GM23338 (cell line): ENCODE results near the gene RHOV. TPM values are rescaled to one million over a fixed set of nuclear protein-coding genes. Genes with fewer than 3 reads are reported as not detected.

Experiments
- ATAC-seq: fragments of 200-7000 bp; cut with Tn5 transposase; 3 replicates; pipeline ENCODE4 v1.9.1; 2020
- DNase-seq: peaks from one replicate; pipeline ENCODE4 v3.0.0-alpha.2; 2015; ENCODE audit warnings: low spot score
- H2AFZ ChIP-seq: fragments of 200-600 bp; sonication (generic); 2 replicates; pipeline ENCODE4 v1.8.0; 2016; ENCODE audit warnings: antibody characterized with exemption, mild to moderate bottlenecking, moderate library complexity
- H3F3A ChIP-seq: fragments of 200-600 bp; sonication (generic); replicated peaks from 2 replicates; pipeline ENCODE4 v1.8.0; 2017; ENCODE audit warnings: antibody characterized with exemption, mixed run types, low read depth
- H3K27ac ChIP-seq: fragments of 200-600 bp; sonication (generic); 2 replicates; pipeline ENCODE4 v1.6.1; 2016; ENCODE audit warnings: low read depth
- H3K27me3 ChIP-seq: fragments of 200-600 bp; sonication (generic); 2 replicates; pipeline ENCODE4 v1.8.0; 2016; ENCODE audit warnings: mild to moderate bottlenecking, mixed run types, moderate library complexity; ENCODE audit not compliant: insufficient read depth
- H3K36me3 ChIP-seq: fragments of 200-600 bp; sonication (generic); 2 replicates; pipeline ENCODE4 v1.8.0; 2016; ENCODE audit warnings: mild to moderate bottlenecking; ENCODE audit not compliant: insufficient read depth
- H3K4me1 ChIP-seq: fragments of 200-600 bp; sonication (generic); 2 replicates; pipeline ENCODE4 v1.8.0; 2016; ENCODE audit warnings: mild to moderate bottlenecking, moderate library complexity; ENCODE audit not compliant: insufficient read depth
- H3K4me2 ChIP-seq: fragments of 200-600 bp; sonication (generic); 2 replicates; pipeline ENCODE4 v1.7.1; 2017; ENCODE audit warnings: mixed run types
- H3K4me3 ChIP-seq: fragments of 200-600 bp; sonication (generic); 2 replicates; pipeline ENCODE4 v1.6.1; 2016; ENCODE audit warnings: mixed run types
- H3K79me2 ChIP-seq: fragments of 200-600 bp; sonication (generic); replicated peaks from 2 replicates; pipeline ENCODE4 v1.8.0; 2017; ENCODE audit warnings: mild to moderate bottlenecking; ENCODE audit not compliant: insufficient read depth
- H3K9me2 ChIP-seq: fragments of 200-600 bp; sonication (generic); 2 replicates; pipeline ENCODE4 v1.8.0; 2017; ENCODE audit not compliant: insufficient read depth
- H4K20me1 ChIP-seq: fragments of 200-600 bp; sonication (generic); replicated peaks from 2 replicates; pipeline ENCODE4 v1.8.0; 2017; ENCODE audit warnings: mild to moderate bottlenecking; ENCODE audit not compliant: insufficient read depth
- H3K27ac Mint-ChIP-seq: 2 replicates; pipeline ENCODE4 v1.8.0; 2020; ENCODE audit warnings: inconsistent platforms, mild to moderate bottlenecking, moderate library complexity, mixed read lengths
- H3K27me3 Mint-ChIP-seq: 3 replicates; pipeline ENCODE4 v1.8.0; 2022; ENCODE audit warnings: low read depth, mild to moderate bottlenecking, moderate library complexity, mixed read lengths, inconsistent platforms; ENCODE audit not compliant: insufficient read depth, poor library complexity
- H3K36me3 Mint-ChIP-seq: 3 replicates; pipeline ENCODE4 v1.8.0; 2021; ENCODE audit warnings: low read depth, mild to moderate bottlenecking, inconsistent platforms, moderate library complexity, mixed read lengths
- H3K4me1 Mint-ChIP-seq: 3 replicates; pipeline ENCODE4 v1.8.0; 2020; ENCODE audit warnings: mild to moderate bottlenecking, inconsistent platforms, mixed read lengths
- H3K4me3 Mint-ChIP-seq: 3 replicates; pipeline ENCODE4 v1.8.0; 2021; ENCODE audit warnings: moderate library complexity, mild to moderate bottlenecking, inconsistent platforms, mixed read lengths
- H3K9me3 Mint-ChIP-seq: 3 replicates; pipeline ENCODE4 v1.8.0; 2020; ENCODE audit warnings: moderate library complexity, mild to moderate bottlenecking, inconsistent platforms, mixed read lengths
- CREB1 ChIP-seq: fragments of 250-450 bp; sonication (Bioruptor Pico); IDR thresholded peaks from 2 replicates; pipeline ENCODE4 v1.5.0; 2020; ENCODE audit warnings: low read depth, mild to moderate bottlenecking, moderate library complexity
- EZH2 ChIP-seq: fragments of 200-600 bp; sonication (generic); IDR thresholded peaks from one replicate; pipeline ENCODE4 v1.8.0; 2017; ENCODE audit warnings: antibody characterized with exemption, mild to moderate bottlenecking, low read depth; ENCODE audit not compliant: unreplicated experiment
- EZH2phosphoT487 ChIP-seq: fragments of 200-600 bp; sonication (generic); IDR thresholded peaks from one replicate; pipeline ENCODE4 v1.8.1; 2018; ENCODE audit warnings: antibody characterized with exemption; ENCODE audit not compliant: unreplicated experiment
- JUNB ChIP-seq: IDR thresholded peaks from one replicate; pipeline ENCODE4 v1.6.1; 2016; ENCODE audit warnings: antibody characterized with exemption; ENCODE audit not compliant: unreplicated experiment
- POLR2AphosphoS5 ChIP-seq: IDR thresholded peaks from 2 replicates; pipeline ENCODE4 v1.6.1; 2016; ENCODE audit warnings: antibody characterized with exemption, low read depth
- ZNF331 ChIP-seq: fragments of 250-450 bp; sonication (Bioruptor Pico); IDR thresholded peaks from 2 replicates; pipeline ENCODE4 v1.5.0; 2020; ENCODE audit warnings: low read depth, mild to moderate bottlenecking, moderate library complexity
- polyA plus RNA-seq: library from polyadenylated mRNA; unstranded; fragments of >200 nt; fragmentation: Nextera tagmentation; extraction: Ambion mirVana; gene quantifications from 2 replicates; pipeline ENCODE4 v1.2.1, GENCODE V29; 2016
- total RNA-seq: library from RNA; depleted of rRNA; stranded (reverse); fragments of >200 nt; shearing (Covaris generic); gene quantifications from 2 replicates; pipeline ENCODE4 v1.2.3, GENCODE V29; 2014
- TF ChIP-seq, protein P1 (sequence below): IDR thresholded peaks from one replicate; pipeline ENCODE4 v1.6.1; 2018; ENCODE audit warnings: antibody characterized with exemption; ENCODE audit not compliant: unreplicated experiment
- TF ChIP-seq, protein P2 (sequence below), 2 experiments: fragments of 200-600 bp in 1 of 2; sonication (generic) in 1 of 2; conservative IDR thresholded peaks; 2 replicates each; pipeline versions ENCODE4 v1.5.1 to v1.6.1; 2016 to 2017; ENCODE audit warnings: antibody characterized with exemption in 2 of 2, low read depth in 2 of 2, mild to moderate bottlenecking in 2 of 2, moderate library complexity in 1 of 2
- TF ChIP-seq, protein P3 (sequence below): IDR thresholded peaks from 2 replicates; pipeline ENCODE4 v1.6.1; 2016; ENCODE audit warnings: antibody characterized with exemption
- TF ChIP-seq, protein P4 (sequence below): fragments of 250-450 bp; sonication (Bioruptor Pico); IDR thresholded peaks from 2 replicates; pipeline ENCODE4 v1.5.0; 2020; ENCODE audit warnings: mild to moderate bottlenecking, moderate library complexity

Gene RHOV
- total and polyA plus RNA-seq, 2 experiments from 2014 or later, result 4.4 to 4.7 TPM

DNA sequence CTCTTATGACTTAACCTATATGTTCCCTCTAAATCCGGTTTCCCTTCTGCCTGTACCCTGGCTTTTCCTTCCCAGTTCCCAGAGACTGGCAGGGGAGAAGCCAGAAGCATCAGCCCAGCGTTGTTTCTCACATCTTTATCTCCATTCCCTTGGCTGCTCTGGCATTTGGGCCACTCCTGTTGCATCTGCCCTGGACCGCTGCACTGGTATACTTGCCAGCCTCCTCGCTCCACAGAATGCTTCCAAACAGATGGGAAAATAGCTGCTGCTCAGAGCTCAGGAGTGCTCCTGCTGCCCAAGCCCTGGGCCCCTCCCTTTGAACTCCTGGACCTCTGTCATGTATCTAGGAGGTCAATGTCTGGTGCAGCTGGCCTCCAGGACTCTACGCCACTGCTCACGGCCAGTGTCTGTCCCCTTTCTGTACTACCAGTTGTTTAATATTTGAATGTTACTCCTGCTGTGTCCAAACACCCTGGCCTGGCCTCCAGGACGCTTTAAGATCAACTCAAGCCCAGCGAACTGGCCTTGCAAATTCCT is 23.4 kb downstream of the RHOV start:
- H3K4me2 ChIP-seq, result no peak overlapping the region
- H2AFZ ChIP-seq, result no peak overlapping the region
- peaks cover 62% of the 10 kb centered on the region for H3K79me2 ChIP-seq
- no peaks in the 10 kb centered on the region for H3F3A ChIP-seq
- H3K4me3 ChIP-seq, result no peak overlapping the region
- H3K27me3 ChIP-seq, result no peaks in the 10 kb centered on the region
- H3K27me3 Mint-ChIP-seq, result peaks cover 11% of the 10 kb centered on the region
- peaks cover 11% of the 10 kb centered on the region for H3K36me3 ChIP-seq
- peaks cover 78% of the 10 kb centered on the region for H3K36me3 Mint-ChIP-seq
- H3K4me3 Mint-ChIP-seq, result no peak overlapping the region
- no peak for ATAC-seq
- H3K27ac Mint-ChIP-seq, result 0 out of 2 replicates have a peak overlapping the region, but pooled peaks have one; percentile 4
- H3K9me3 Mint-ChIP-seq, result no peaks in the 10 kb centered on the region
- peaks cover 32% of the 10 kb centered on the region for H4K20me1 ChIP-seq
- H3K4me1 Mint-ChIP-seq, result peaks cover 26% of the 10 kb centered on the region
- peaks cover 25% of the 10 kb centered on the region for H3K4me1 ChIP-seq
- no peak for DNase-seq
- TF ChIP-seq ZNF331 (CRISPR knock-in tag), result no peak
- TF ChIP-seq EZH2, result no peak
- no peak for TF ChIP-seq JUNB
- TF ChIP-seq, protein P1, sequence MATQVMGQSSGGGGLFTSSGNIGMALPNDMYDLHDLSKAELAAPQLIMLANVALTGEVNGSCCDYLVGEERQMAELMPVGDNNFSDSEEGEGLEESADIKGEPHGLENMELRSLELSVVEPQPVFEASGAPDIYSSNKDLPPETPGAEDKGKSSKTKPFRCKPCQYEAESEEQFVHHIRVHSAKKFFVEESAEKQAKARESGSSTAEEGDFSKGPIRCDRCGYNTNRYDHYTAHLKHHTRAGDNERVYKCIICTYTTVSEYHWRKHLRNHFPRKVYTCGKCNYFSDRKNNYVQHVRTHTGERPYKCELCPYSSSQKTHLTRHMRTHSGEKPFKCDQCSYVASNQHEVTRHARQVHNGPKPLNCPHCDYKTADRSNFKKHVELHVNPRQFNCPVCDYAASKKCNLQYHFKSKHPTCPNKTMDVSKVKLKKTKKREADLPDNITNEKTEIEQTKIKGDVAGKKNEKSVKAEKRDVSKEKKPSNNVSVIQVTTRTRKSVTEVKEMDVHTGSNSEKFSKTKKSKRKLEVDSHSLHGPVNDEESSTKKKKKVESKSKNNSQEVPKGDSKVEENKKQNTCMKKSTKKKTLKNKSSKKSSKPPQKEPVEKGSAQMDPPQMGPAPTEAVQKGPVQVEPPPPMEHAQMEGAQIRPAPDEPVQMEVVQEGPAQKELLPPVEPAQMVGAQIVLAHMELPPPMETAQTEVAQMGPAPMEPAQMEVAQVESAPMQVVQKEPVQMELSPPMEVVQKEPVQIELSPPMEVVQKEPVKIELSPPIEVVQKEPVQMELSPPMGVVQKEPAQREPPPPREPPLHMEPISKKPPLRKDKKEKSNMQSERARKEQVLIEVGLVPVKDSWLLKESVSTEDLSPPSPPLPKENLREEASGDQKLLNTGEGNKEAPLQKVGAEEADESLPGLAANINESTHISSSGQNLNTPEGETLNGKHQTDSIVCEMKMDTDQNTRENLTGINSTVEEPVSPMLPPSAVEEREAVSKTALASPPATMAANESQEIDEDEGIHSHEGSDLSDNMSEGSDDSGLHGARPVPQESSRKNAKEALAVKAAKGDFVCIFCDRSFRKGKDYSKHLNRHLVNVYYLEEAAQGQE, result no peak
- no peak for TF ChIP-seq EZH2phosphoT487
- TF ChIP-seq POLR2AphosphoS5, result no peak
- TF ChIP-seq CREB1 (CRISPR knock-in tag), result no peak
- TF ChIP-seq, protein P2, sequence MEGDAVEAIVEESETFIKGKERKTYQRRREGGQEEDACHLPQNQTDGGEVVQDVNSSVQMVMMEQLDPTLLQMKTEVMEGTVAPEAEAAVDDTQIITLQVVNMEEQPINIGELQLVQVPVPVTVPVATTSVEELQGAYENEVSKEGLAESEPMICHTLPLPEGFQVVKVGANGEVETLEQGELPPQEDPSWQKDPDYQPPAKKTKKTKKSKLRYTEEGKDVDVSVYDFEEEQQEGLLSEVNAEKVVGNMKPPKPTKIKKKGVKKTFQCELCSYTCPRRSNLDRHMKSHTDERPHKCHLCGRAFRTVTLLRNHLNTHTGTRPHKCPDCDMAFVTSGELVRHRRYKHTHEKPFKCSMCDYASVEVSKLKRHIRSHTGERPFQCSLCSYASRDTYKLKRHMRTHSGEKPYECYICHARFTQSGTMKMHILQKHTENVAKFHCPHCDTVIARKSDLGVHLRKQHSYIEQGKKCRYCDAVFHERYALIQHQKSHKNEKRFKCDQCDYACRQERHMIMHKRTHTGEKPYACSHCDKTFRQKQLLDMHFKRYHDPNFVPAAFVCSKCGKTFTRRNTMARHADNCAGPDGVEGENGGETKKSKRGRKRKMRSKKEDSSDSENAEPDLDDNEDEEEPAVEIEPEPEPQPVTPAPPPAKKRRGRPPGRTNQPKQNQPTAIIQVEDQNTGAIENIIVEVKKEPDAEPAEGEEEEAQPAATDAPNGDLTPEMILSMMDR (conservative IDR thresholded peaks at IDR 0.05; ENCODE audit: low read depth in 2 of 2), result no peak
- TF ChIP-seq, protein P3, sequence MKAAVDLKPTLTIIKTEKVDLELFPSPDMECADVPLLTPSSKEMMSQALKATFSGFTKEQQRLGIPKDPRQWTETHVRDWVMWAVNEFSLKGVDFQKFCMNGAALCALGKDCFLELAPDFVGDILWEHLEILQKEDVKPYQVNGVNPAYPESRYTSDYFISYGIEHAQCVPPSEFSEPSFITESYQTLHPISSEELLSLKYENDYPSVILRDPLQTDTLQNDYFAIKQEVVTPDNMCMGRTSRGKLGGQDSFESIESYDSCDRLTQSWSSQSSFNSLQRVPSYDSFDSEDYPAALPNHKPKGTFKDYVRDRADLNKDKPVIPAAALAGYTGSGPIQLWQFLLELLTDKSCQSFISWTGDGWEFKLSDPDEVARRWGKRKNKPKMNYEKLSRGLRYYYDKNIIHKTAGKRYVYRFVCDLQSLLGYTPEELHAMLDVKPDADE, result no peak
- TF ChIP-seq, protein P4, sequence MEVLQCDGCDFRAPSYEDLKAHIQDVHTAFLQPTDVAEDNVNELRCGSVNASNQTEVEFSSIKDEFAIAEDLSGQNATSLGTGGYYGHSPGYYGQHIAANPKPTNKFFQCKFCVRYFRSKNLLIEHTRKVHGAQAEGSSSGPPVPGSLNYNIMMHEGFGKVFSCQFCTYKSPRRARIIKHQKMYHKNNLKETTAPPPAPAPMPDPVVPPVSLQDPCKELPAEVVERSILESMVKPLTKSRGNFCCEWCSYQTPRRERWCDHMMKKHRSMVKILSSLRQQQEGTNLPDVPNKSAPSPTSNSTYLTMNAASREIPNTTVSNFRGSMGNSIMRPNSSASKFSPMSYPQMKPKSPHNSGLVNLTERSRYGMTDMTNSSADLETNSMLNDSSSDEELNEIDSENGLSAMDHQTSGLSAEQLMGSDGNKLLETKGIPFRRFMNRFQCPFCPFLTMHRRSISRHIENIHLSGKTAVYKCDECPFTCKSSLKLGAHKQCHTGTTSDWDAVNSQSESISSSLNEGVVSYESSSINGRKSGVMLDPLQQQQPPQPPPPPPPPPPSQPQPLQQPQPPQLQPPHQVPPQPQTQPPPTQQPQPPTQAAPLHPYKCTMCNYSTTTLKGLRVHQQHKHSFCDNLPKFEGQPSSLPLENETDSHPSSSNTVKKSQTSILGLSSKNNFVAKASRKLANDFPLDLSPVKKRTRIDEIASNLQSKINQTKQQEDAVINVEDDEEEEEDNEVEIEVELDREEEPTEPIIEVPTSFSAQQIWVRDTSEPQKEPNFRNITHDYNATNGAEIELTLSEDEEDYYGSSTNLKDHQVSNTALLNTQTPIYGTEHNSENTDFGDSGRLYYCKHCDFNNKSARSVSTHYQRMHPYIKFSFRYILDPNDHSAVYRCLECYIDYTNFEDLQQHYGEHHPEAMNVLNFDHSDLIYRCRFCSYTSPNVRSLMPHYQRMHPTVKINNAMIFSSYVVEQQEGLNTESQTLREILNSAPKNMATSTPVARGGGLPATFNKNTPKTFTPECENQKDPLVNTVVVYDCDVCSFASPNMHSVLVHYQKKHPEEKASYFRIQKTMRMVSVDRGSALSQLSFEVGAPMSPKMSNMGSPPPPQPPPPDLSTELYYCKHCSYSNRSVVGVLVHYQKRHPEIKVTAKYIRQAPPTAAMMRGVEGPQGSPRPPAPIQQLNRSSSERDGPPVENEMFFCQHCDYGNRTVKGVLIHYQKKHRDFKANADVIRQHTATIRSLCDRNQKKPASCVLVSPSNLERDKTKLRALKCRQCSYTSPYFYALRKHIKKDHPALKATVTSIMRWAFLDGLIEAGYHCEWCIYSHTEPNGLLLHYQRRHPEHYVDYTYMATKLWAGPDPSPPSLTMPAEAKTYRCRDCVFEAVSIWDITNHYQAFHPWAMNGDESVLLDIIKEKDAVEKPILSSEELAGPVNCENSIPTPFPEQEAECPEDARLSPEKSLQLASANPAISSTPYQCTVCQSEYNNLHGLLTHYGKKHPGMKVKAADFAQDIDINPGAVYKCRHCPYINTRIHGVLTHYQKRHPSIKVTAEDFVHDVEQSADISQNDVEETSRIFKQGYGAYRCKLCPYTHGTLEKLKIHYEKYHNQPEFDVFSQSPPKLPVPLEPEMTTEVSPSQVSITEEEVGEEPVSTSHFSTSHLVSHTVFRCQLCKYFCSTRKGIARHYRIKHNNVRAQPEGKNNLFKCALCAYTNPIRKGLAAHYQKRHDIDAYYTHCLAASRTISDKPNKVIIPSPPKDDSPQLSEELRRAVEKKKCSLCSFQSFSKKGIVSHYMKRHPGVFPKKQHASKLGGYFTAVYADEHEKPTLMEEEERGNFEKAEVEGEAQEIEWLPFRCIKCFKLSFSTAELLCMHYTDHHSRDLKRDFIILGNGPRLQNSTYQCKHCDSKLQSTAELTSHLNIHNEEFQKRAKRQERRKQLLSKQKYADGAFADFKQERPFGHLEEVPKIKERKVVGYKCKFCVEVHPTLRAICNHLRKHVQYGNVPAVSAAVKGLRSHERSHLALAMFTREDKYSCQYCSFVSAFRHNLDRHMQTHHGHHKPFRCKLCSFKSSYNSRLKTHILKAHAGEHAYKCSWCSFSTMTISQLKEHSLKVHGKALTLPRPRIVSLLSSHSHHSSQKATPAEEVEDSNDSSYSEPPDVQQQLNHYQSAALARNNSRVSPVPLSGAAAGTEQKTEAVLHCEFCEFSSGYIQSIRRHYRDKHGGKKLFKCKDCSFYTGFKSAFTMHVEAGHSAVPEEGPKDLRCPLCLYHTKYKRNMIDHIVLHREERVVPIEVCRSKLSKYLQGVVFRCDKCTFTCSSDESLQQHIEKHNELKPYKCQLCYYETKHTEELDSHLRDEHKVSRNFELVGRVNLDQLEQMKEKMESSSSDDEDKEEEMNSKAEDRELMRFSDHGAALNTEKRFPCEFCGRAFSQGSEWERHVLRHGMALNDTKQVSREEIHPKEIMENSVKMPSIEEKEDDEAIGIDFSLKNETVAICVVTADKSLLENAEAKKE, result no peak
- H3K27ac ChIP-seq, result no peak overlapping the region
- no peaks in the 10 kb centered on the region for H3K9me2 ChIP-seq
